ENCODE measurements around the gene AHDC1. TPM values are rescaled to one million over a fixed set of nuclear protein-coding genes. Genes with fewer than 3 reads are reported as not detected.

The AHDC1 gene
- polyA plus RNA-seq, 1 donor from 2014 or later: 5.3 TPM

GRCh38 chr1:27557596-27558340 is 46.2 kb downstream of the AHDC1 start:
- TF ChIP-seq, protein P1, sequence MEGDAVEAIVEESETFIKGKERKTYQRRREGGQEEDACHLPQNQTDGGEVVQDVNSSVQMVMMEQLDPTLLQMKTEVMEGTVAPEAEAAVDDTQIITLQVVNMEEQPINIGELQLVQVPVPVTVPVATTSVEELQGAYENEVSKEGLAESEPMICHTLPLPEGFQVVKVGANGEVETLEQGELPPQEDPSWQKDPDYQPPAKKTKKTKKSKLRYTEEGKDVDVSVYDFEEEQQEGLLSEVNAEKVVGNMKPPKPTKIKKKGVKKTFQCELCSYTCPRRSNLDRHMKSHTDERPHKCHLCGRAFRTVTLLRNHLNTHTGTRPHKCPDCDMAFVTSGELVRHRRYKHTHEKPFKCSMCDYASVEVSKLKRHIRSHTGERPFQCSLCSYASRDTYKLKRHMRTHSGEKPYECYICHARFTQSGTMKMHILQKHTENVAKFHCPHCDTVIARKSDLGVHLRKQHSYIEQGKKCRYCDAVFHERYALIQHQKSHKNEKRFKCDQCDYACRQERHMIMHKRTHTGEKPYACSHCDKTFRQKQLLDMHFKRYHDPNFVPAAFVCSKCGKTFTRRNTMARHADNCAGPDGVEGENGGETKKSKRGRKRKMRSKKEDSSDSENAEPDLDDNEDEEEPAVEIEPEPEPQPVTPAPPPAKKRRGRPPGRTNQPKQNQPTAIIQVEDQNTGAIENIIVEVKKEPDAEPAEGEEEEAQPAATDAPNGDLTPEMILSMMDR (IDR thresholded peaks at IDR 0.05; ENCODE audit: poor library complexity, severe bottlenecking): no peak
- TF ChIP-seq EZH2 (IDR thresholded peaks at IDR 0.05; ENCODE audit: borderline replicate concordance, insufficient read depth, low read length, poor library complexity, severe bottlenecking): no peak
- TF ChIP-seq, protein P2, sequence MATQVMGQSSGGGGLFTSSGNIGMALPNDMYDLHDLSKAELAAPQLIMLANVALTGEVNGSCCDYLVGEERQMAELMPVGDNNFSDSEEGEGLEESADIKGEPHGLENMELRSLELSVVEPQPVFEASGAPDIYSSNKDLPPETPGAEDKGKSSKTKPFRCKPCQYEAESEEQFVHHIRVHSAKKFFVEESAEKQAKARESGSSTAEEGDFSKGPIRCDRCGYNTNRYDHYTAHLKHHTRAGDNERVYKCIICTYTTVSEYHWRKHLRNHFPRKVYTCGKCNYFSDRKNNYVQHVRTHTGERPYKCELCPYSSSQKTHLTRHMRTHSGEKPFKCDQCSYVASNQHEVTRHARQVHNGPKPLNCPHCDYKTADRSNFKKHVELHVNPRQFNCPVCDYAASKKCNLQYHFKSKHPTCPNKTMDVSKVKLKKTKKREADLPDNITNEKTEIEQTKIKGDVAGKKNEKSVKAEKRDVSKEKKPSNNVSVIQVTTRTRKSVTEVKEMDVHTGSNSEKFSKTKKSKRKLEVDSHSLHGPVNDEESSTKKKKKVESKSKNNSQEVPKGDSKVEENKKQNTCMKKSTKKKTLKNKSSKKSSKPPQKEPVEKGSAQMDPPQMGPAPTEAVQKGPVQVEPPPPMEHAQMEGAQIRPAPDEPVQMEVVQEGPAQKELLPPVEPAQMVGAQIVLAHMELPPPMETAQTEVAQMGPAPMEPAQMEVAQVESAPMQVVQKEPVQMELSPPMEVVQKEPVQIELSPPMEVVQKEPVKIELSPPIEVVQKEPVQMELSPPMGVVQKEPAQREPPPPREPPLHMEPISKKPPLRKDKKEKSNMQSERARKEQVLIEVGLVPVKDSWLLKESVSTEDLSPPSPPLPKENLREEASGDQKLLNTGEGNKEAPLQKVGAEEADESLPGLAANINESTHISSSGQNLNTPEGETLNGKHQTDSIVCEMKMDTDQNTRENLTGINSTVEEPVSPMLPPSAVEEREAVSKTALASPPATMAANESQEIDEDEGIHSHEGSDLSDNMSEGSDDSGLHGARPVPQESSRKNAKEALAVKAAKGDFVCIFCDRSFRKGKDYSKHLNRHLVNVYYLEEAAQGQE (IDR thresholded peaks at IDR 0.05; ENCODE audit: borderline replicate concordance): no peak
- no peak for TF ChIP-seq EP300 (conservative IDR thresholded peaks at IDR 0.05; ENCODE audit: poor library complexity, severe bottlenecking)
- TF ChIP-seq MXI1 (conservative IDR thresholded peaks at IDR 0.05; ENCODE audit: poor library complexity, severe bottlenecking): no peak
- TF ChIP-seq POLR2AphosphoS5 (IDR thresholded peaks at IDR 0.05): no peak
- no peak for TF ChIP-seq RAD21 (conservative IDR thresholded peaks at IDR 0.05)
- no peak for TF ChIP-seq SMC3 (conservative IDR thresholded peaks at IDR 0.05; ENCODE audit: poor library complexity)
- no peak for TF ChIP-seq TAF1 (IDR thresholded peaks at IDR 0.05; ENCODE audit: low read depth)
- H3K4me2 ChIP-seq (ENCODE audit: low read length): no peak overlapping the region
- no peaks in the 10 kb centered on the region for H3K9me2 ChIP-seq (ENCODE audit: insufficient read depth, low read length)
- no peak overlapping the region for H3K27ac ChIP-seq (ENCODE audit: low read length)
- no peak overlapping the region for H3K9ac ChIP-seq (ENCODE audit: low read length)
- H3K36me3 ChIP-seq (ENCODE audit: insufficient read depth, low read length): no peaks in the 10 kb centered on the region
- H2AFZ ChIP-seq (ENCODE audit: low read depth, low read length): no peak overlapping the region
- no peaks in the 10 kb centered on the region for H3K9me3 ChIP-seq (ENCODE audit: low read length)
- no peaks in the 10 kb centered on the region for H3F3A ChIP-seq (ENCODE audit: insufficient read depth, low read length, poor library complexity, severe bottlenecking)
- H4K20me1 ChIP-seq (ENCODE audit: insufficient read depth): no peaks in the 10 kb centered on the region
- H3K79me2 ChIP-seq (replicated peaks; ENCODE audit: insufficient read depth, low read length): peaks cover 17% of the 10 kb centered on the region
- no peaks in the 10 kb centered on the region for H3K27me3 ChIP-seq (ENCODE audit: insufficient read depth, low read depth, low read length)
- H3K4me3 ChIP-seq (ENCODE audit: low read length): no peak overlapping the region

DNA sequence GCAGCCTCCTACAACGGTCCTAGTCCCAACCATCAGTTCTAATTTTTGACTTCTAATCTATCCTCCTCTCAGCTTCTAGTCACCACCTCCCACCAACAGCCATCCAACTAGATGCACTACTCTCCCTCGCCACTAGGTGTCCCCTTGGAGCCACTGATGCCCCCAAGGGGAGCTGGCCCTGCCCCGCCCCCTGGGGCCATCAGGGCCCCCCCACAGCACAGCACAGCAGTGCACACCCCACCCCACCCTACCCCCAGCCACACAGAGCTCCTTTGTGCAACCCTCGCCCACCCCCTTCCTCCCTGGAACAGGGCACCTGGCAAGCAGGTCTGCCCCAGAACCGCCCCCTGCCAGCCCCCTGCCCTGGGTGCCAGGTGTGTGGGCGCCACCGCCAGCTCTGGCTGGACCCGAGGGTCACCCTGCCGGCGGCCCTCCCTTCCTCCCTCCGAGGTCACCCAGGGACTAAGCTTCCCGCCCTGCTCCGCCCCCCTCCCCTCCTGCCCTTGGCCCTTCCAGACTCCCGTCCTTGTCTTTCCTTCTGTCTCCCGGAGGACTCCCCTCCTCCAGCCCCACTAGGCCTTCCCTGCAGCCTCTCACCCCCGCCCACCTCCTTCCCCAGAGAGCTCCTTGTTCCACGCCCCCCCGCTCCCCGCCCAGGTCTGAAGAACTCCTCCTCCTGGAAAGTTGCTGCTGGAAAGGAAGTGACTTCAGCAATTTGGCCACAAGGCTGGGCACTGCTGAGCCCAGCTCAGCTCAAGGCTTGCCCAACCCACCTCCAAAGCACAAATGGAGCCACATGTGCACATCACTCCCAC is 47.0 kb downstream of the AHDC1 start:
- no peaks in the 10 kb centered on the region for H4K20me1 ChIP-seq (ENCODE audit: insufficient read depth)
- H3K27ac ChIP-seq (ENCODE audit: low read length): no peak overlapping the region
- no peaks in the 10 kb centered on the region for H3F3A ChIP-seq (ENCODE audit: insufficient read depth, low read length, poor library complexity, severe bottlenecking)
- H3K79me2 ChIP-seq (replicated peaks; ENCODE audit: insufficient read depth, low read length): peaks cover 12% of the 10 kb centered on the region
- H3K36me3 ChIP-seq (ENCODE audit: insufficient read depth, low read length): no peaks in the 10 kb centered on the region
- H2AFZ ChIP-seq (ENCODE audit: low read depth, low read length): no peak overlapping the region
- no peak overlapping the region for H3K9ac ChIP-seq (ENCODE audit: low read length)
- no peaks in the 10 kb centered on the region for H3K9me2 ChIP-seq (ENCODE audit: insufficient read depth, low read length)
- no peak for TF ChIP-seq TAF1 (IDR thresholded peaks at IDR 0.05; ENCODE audit: low read depth)
- no peak for TF ChIP-seq POLR2AphosphoS5 (IDR thresholded peaks at IDR 0.05)
- peak; percentile 73 for TF ChIP-seq SMC3 (conservative IDR thresholded peaks at IDR 0.05; ENCODE audit: poor library complexity)
- TF ChIP-seq, protein P1 (IDR thresholded peaks at IDR 0.05; ENCODE audit: poor library complexity, severe bottlenecking): peak; percentile 77
- TF ChIP-seq RAD21 (conservative IDR thresholded peaks at IDR 0.05): peak; percentile 73
- TF ChIP-seq, protein P2 (IDR thresholded peaks at IDR 0.05; ENCODE audit: borderline replicate concordance): no peak
- no peak overlapping the region for H3K4me2 ChIP-seq (ENCODE audit: low read length)
- H3K27me3 ChIP-seq (ENCODE audit: insufficient read depth, low read depth, low read length): no peaks in the 10 kb centered on the region
- H3K9me3 ChIP-seq (ENCODE audit: low read length): no peaks in the 10 kb centered on the region
- no peak overlapping the region for H3K4me3 ChIP-seq (ENCODE audit: low read length)

Data from neural cell (in vitro differentiated cells).